ENCODE results near the gene SUCNR1. TPM values are rescaled to one million over a fixed set of nuclear protein-coding genes. Genes with fewer than 3 reads are reported as not detected.

SUCNR1 gene, protein sequence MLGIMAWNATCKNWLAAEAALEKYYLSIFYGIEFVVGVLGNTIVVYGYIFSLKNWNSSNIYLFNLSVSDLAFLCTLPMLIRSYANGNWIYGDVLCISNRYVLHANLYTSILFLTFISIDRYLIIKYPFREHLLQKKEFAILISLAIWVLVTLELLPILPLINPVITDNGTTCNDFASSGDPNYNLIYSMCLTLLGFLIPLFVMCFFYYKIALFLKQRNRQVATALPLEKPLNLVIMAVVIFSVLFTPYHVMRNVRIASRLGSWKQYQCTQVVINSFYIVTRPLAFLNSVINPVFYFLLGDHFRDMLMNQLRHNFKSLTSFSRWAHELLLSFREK
- not detected in 2 replicates for total RNA-seq (2022)
- Bru-seq, nascent RNA, result not detected
- BruChase-seq, experiment 1, labeled RNA remaining after a 2-hour chase, result not detected
- BruChase-seq, experiment 2, labeled RNA remaining after a 6-hour chase, result not detected
- long read RNA-seq, result 0 reads

DNA sequence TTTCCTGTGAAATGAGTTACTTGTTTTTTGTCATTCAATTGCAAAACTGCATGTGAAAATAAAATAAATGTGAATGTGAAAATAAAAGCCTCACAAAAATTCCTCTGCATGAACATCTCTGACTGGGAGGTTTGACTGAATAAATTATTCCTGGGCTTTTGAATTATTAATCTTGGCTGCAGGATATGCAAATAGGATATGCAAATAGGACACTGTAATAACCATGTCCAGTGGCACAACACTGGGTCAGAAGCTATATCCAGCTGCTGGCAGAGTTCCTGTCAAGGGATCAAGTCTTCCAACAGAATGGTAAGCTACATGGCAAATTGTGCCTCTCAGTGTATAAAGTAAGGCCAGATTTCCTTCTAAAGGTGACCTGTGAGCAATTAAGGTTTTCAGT is at the start of gene SUCNR1:
TSS of gene SUCNR1 (plus strand) at position 246 of the 400 bp plus-strand sequence. CDS start 6,250 bp downstream, outside the sequence.
- no peaks in the 10 kb centered on the region for H3K9me3 Mint-ChIP-seq (ENCODE audit: unreplicated experiment)
- intact Hi-C loops (cut with micrococcal nuclease; ENCODE audit: unreplicated experiment), result no loop called here
- no peak within 1 kb of the TSS for H3K4me3 Mint-ChIP-seq (ENCODE audit: unreplicated experiment)
- no peaks in the 10 kb centered on the region for H3K36me3 Mint-ChIP-seq (ENCODE audit: insufficient read depth, unreplicated experiment)
- H3K27me3 Mint-ChIP-seq (ENCODE audit: insufficient read depth, unreplicated experiment), result no peaks in the 10 kb centered on the region
- DNase-seq, result no peak
- POLR2A ChIA-PET, result no interaction called here
- no peaks in the 10 kb centered on the region for H3K9me3 ChIP-seq
- CTCF ChIA-PET, result no interaction called here
- H3K36me3 ChIP-seq (ENCODE audit: control insufficient read depth, insufficient read depth, low read length), result no peaks in the 10 kb centered on the region
- H3K4me3 ChIP-seq (ENCODE audit: low read depth, low read length), result no peak within 1 kb of the TSS
- H3K27ac Mint-ChIP-seq (ENCODE audit: unreplicated experiment), result no peak within 1 kb of the TSS
- H3K4me1 Mint-ChIP-seq (ENCODE audit: low read depth, unreplicated experiment), result peaks cover 6% of the 10 kb centered on the region
- no peaks in the 10 kb centered on the region for H3K27me3 ChIP-seq (replicated peaks; ENCODE audit: control insufficient read depth, insufficient read depth, low read length)
- no peaks in the 10 kb centered on the region; the same call in 1 of the 2 replicates for H3K4me1 ChIP-seq
- TF ChIP-seq, protein P1, sequence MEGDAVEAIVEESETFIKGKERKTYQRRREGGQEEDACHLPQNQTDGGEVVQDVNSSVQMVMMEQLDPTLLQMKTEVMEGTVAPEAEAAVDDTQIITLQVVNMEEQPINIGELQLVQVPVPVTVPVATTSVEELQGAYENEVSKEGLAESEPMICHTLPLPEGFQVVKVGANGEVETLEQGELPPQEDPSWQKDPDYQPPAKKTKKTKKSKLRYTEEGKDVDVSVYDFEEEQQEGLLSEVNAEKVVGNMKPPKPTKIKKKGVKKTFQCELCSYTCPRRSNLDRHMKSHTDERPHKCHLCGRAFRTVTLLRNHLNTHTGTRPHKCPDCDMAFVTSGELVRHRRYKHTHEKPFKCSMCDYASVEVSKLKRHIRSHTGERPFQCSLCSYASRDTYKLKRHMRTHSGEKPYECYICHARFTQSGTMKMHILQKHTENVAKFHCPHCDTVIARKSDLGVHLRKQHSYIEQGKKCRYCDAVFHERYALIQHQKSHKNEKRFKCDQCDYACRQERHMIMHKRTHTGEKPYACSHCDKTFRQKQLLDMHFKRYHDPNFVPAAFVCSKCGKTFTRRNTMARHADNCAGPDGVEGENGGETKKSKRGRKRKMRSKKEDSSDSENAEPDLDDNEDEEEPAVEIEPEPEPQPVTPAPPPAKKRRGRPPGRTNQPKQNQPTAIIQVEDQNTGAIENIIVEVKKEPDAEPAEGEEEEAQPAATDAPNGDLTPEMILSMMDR (IDR thresholded peaks at IDR 0.05; ENCODE audit: insufficient read depth in 1 of 2, low read depth in 1 of 2, low read length in 1 of 2, severe bottlenecking in 1 of 2, unreplicated experiment in 1 of 2), result no peak
- no TSS peak for BruUV-seq (replicated peaks)

DNA sequence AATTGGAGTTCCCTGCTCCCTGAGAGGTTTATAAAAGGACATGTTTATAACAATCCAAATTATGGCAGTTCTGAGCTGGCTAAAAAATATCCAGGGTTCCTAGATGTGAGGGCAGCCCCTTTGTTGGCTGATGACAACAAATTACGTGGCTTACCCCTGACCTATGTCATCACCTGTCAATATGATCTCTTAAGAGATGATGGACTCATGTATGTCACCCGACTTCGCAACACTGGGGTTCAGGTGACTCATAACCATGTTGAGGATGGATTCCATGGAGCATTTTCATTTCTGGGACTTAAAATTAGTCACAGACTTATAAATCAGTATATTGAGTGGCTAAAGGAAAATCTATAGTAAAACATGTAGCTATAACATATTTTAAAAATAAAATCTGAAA is 45.6 kb upstream of the SUCNR1 start:
- no peaks in the 10 kb centered on the region for H3K4me1 Mint-ChIP-seq (ENCODE audit: low read depth, unreplicated experiment)
- POLR2A ChIA-PET, result no interaction called here
- no peaks in the 10 kb centered on the region; the same call in 1 of the 2 replicates for H3K4me1 ChIP-seq

DNA sequence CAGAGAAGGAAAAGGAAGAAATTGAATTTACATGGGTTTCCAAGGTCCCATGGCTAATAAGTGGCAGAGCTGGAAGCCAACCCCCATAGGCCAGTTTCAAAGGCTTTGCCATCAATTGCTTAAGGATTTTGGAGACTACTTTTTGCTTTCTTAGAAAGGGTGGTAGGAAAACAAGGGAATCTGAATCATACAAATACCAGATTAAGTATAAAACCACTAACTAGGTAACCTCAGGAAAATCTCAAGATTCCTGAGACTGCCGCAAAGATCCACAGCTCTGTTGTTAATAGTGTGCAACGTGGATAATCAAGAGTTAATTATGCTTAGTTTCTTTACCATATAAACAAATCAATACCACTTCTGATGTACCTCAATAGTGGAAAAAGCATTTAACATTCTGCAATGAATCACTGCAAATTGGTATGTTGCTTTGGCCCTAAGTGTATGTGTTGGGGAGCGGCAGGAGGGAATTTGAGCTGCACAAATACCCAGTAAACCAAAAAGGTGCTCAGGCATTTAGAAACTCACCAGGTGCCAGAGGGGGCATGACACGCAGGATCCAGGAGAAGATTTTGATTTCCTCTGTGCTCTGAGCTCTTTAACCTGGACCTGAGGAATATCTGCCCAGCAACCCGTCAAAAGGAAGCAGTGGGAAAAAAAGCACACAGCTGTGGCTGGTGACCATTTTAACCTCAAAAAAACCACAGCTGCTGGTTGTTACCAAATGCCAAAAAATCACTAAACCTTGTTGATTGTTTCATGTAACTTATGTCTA is 37.5 kb upstream of the SUCNR1 start:
- ChIA-PET POLR2A (no interaction called here), CTCF (interaction anchor here (0.6 to 1.1 kb wide), 2 partner anchors 65 to 396 kb away, joined by 3 read pairs; no protein-coding TSS in a partner anchor)
- peaks cover 20% of the 10 kb centered on the region for H3K4me1 ChIP-seq
- no peaks in the 10 kb centered on the region for H3K9me3 Mint-ChIP-seq (ENCODE audit: unreplicated experiment)
- H3K4me3 Mint-ChIP-seq (ENCODE audit: unreplicated experiment), result no peak overlapping the region
- peaks cover 10% of the 10 kb centered on the region for H3K4me1 Mint-ChIP-seq (ENCODE audit: low read depth, unreplicated experiment)
- H3K27ac Mint-ChIP-seq (ENCODE audit: unreplicated experiment), result no peak overlapping the region
- no TSS peak for BruUV-seq (replicated peaks)
- no peaks in the 10 kb centered on the region for H3K27me3 ChIP-seq (replicated peaks; ENCODE audit: control insufficient read depth, insufficient read depth, low read length)
- H3K4me3 ChIP-seq (ENCODE audit: low read depth, low read length), result no peak overlapping the region
- no peaks in the 10 kb centered on the region for H3K36me3 Mint-ChIP-seq (ENCODE audit: insufficient read depth, unreplicated experiment)
- TF ChIP-seq, protein P1 (IDR thresholded peaks at IDR 0.05; ENCODE audit: insufficient read depth in 1 of 2, low read depth in 1 of 2, low read length in 1 of 2, severe bottlenecking in 1 of 2, unreplicated experiment in 1 of 2), result no peak
- DNase-seq, result no peak
- H3K36me3 ChIP-seq (ENCODE audit: control insufficient read depth, insufficient read depth, low read length), result no peaks in the 10 kb centered on the region
- no peaks in the 10 kb centered on the region for H3K27me3 Mint-ChIP-seq (ENCODE audit: insufficient read depth, unreplicated experiment)
- intact Hi-C loops (cut with micrococcal nuclease; ENCODE audit: unreplicated experiment), result loop anchor here (2.0 to 10.0 kb wide), 5 partner anchors 65 to 669 kb away; no protein-coding TSS in a partner anchor
- no peaks in the 10 kb centered on the region for H3K9me3 ChIP-seq

More for the DNA sequence above, 45.6 kb upstream of the SUCNR1 start:
- DNase-seq, result no peak
- Mint-ChIP-seq H3K27me3 (ENCODE audit: insufficient read depth, unreplicated experiment) (no peaks in the 10 kb centered on the region), H3K27ac (ENCODE audit: unreplicated experiment) (no peak overlapping the region), H3K36me3 (ENCODE audit: insufficient read depth, unreplicated experiment) (peaks cover 4% of the 10 kb centered on the region), H3K4me3 (ENCODE audit: unreplicated experiment) (no peak overlapping the region), H3K9me3 (ENCODE audit: unreplicated experiment) (peaks cover 18% of the 10 kb centered on the region)
- Histone ChIP-seq H3K36me3 (ENCODE audit: control insufficient read depth, insufficient read depth, low read length) (no peaks in the 10 kb centered on the region), H3K4me3 (ENCODE audit: low read depth, low read length) (no peak overlapping the region), H3K27me3 (replicated peaks; ENCODE audit: control insufficient read depth, insufficient read depth, low read length) (no peaks in the 10 kb centered on the region), H3K9me3 (peaks cover 9% of the 10 kb centered on the region)
- intact Hi-C loops (cut with micrococcal nuclease; ENCODE audit: unreplicated experiment), result no loop called here
- CTCF ChIA-PET, result no interaction called here
- TF ChIP-seq, protein P1 (IDR thresholded peaks at IDR 0.05; ENCODE audit: insufficient read depth in 1 of 2, low read depth in 1 of 2, low read length in 1 of 2, severe bottlenecking in 1 of 2, unreplicated experiment in 1 of 2), result no peak
- no TSS peak for BruUV-seq (replicated peaks)

Measured in Caco-2 (cell line).